Stimulated activated naive CD8-positive, alpha-beta T cell treated with anti-CD3 and anti-CD28 coated beads, Interleukin-15, amount 100 ng/mL, for 72 hours (primary cell): ENCODE results near the gene SMYD2.
A peak's percentile ranks its signal among the peaks of the same experiment; 100 is the strongest.

Source experiments
- ATAC-seq: fragments of 150-1000 bp; cut with Tn5 transposase; 2 replicates; pipeline ENCODE4 v1.10.0; 2021; ENCODE audit warnings: mild to moderate bottlenecking, moderate library complexity
- DNase-seq, 2 donors: peaks; one replicate each; pipeline ENCODE4 v3.0.0; 2021 to 2022
- H3K27ac Mint-ChIP-seq, 2 donors: one replicate each; pipeline ENCODE4 v1.8.0; 2022; ENCODE audit warnings: mild to moderate bottlenecking in 2 of 2, mixed read lengths in 2 of 2, moderate library complexity in 2 of 2
- H3K27me3 Mint-ChIP-seq: one replicate; pipeline ENCODE4 v1.8.0; 2022; ENCODE audit warnings: mixed read lengths
- H3K4me1 Mint-ChIP-seq: one replicate; pipeline ENCODE4 v1.8.0; 2022; ENCODE audit warnings: mild to moderate bottlenecking, mixed read lengths
- H3K4me3 Mint-ChIP-seq, 2 donors: one replicate each; pipeline ENCODE4 v1.8.0; 2022; ENCODE audit warnings: mild to moderate bottlenecking in 2 of 2, mixed read lengths in 2 of 2, moderate library complexity in 1 of 2
- H3K9me3 Mint-ChIP-seq, 2 donors: one replicate each; pipeline ENCODE4 v1.8.0; 2022; ENCODE audit warnings: mixed read lengths in 2 of 2

Gene SMYD2

DNA sequence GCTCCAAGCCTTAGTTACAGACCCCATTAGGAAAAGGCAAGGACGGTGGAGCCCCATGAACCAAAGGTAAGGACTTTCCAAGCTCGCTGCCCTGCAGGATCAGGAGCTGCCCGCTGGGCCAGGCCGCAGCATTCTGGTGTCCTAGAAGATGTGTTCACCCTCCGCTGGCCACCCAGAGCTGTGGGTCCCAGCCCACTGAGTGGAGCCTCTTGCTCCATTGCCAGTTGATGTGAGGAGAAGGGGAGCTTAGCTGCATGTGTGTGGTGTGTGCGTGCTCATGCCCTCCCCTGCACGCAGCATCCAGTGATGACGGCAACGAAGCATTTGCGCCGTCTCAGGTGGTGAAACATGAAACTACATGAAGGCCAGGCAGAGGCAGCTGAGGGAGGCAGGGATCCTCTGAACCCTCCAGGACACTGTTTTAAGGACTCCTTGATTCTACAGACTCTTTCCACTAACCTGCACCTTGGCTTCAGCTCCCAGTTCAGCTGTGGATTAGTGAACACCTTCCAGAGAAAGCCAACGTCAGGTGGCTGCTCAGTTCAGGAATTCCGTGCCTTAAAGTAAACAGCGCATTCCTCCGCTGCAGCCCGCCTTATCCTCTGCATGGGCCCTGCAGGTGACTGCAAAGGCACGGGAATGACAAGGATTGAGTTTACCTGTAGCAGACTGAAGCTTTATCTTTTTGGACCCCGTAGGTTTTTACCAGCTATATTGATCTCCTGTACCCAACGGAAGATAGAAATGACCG, 48.7 kb downstream of the SMYD2 start:
- no peak overlapping the region for H3K4me3 Mint-ChIP-seq
- no peaks in the 10 kb centered on the region for H3K4me1 Mint-ChIP-seq
- H3K27me3 Mint-ChIP-seq, result no peaks in the 10 kb centered on the region

DNA sequence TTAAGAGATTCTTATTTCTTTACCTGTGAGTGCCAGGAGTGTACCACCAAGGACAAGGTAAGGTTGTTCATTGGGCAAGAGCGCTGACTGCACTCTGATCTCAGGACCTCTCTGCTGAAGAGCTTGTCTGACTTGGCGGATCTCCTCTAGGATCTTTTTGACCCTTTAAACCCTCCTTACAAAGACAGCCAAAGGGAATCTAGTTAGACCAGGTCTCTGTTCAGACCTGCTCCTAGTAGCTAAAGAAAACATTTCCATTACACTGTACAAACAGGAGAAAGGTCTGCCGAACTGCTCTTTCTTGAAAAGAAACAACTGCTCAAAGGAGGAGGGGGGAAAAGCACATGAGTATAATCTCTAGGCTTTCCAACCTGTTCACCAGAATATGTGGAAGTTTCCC, 49.3 kb downstream of the SMYD2 start:
- Mint-ChIP-seq H3K27me3 (no peaks in the 10 kb centered on the region), H3K4me3 (no peak overlapping the region), H3K9me3 (no peaks in the 10 kb centered on the region), H3K4me1 (no peaks in the 10 kb centered on the region), H3K27ac (no peak overlapping the region)
- ATAC-seq, result no peak
- DNase-seq, result no peak

More for the DNA sequence above, 48.7 kb downstream of the SMYD2 start:
- peak; percentile 11 for ATAC-seq
- no peak for DNase-seq
- H3K27ac Mint-ChIP-seq, result no peak overlapping the region
- no peaks in the 10 kb centered on the region for H3K9me3 Mint-ChIP-seq

DNA sequence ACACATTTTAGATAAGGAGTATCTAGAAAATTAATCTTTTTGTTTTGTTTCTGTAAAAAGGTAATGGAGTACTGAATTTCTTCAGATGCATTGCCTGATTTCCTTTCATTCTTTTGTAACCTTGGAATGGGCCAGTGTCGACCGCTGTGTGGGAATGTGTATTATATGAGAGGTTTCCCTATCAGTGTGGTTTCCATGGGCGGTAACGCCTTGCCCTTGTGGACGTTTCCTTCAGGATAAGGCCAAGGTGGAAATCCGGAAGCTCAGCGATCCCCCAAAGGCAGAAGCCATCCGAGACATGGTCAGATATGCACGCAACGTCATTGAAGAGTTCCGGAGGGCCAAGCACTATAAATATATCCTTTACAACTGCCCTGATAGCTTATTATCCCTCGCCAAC, 49.8 kb downstream of the SMYD2 start:
- H3K4me3 Mint-ChIP-seq, result no peak overlapping the region
- no peaks in the 10 kb centered on the region for H3K9me3 Mint-ChIP-seq
- H3K4me1 Mint-ChIP-seq, result no peaks in the 10 kb centered on the region
- H3K27me3 Mint-ChIP-seq, result no peaks in the 10 kb centered on the region
- no peak for DNase-seq
- ATAC-seq, result no peak
- no peak overlapping the region for H3K27ac Mint-ChIP-seq

DNA sequence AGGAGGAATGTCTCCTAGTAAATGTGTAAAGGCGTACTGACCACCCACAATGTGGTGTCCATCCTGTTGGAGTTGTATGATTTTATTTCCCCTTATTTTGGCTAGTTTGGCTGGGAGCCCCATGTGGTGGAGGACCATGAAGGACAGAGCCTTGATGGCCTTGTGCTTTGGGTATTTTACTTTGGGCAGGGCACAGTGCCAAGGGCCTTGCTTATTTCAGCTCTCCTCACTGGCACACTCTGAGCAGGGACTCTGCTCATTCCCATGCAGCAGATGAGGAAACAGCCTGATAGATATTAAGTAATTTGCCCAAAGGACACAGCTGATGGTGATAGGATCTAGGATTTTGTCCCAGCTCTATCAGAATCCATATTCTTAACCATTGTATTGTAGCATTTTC, 50.2 kb downstream of the SMYD2 start:
- Mint-ChIP-seq H3K4me1 (no peaks in the 10 kb centered on the region), H3K27ac (no peak overlapping the region)
- DNase-seq, result no peak

DNA sequence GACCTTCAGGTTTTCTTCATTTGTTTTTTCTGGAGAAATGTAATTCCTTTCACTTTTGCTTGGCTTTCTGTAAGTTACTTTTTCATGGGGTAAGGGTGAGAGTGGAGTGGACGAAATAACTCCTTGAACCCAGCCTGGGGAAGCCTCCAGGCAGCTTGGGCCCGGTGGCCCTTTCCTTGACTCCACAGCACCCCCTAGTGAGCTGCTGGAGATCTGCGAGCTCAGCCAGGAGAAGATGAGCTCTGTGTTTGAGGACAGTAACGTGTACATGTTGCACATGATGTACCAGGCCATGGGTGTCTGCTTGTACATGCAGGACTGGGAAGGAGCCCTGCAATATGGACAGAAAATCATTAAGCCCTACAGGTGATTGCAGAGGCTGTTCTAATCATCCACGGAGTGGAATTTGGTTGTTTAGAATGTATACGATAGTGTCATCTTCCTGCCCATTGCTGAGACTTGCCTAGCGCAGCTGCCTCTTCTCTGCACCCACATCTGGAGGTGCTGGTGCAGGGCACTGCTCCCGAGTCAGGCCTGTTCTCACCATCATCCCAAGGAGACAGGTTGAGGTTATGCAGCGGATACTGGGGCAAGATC, 51.0 kb downstream of the SMYD2 start:
- H3K27ac Mint-ChIP-seq, result no peak overlapping the region

More for the DNA sequence above, 50.2 kb downstream of the SMYD2 start:
- no peak overlapping the region for H3K4me3 Mint-ChIP-seq
- no peaks in the 10 kb centered on the region for H3K9me3 Mint-ChIP-seq
- ATAC-seq, result no peak
- H3K27me3 Mint-ChIP-seq, result no peaks in the 10 kb centered on the region

DNA sequence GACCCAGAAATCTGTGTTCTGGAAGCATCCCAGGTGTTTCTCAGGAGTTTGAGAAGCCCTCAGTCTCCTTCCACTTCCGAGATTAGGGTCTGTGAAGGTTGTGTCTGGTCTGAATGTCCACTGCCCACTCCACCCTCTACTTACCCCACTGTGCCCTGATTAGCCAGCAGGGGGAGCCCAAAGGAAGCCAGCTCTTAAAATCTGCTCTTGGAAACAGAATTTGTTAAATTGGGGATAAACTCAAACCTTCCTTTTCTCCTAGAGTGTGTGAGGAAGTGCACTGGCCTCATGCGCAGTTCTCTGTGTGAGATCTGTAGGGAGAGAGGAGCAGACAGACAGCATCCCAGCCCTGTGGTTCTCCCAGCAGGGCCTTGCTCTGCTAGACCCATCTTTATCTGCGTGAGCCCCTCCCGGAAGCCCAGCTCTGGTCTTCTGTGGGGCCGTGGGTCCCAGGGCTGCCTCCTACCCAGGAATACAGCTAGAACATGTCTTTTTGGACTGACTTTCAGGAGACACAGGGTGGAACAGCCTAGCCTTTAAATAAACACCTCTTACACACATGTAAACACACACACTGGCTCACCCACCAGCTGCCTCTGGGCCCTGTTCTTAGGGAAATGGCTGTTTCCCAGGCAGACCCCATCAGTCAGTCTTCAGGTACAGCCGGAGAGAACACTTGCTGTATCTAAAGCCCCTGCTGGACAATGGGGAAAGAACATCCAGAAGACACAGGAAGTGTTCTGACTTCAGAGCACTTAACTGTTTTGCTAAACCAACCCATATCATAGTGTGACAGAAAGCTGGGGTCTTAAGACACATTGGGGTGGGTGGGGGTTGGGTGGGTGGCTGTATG, 52.2 kb downstream of the SMYD2 start:
- peak; percentile 38 for ATAC-seq
- Mint-ChIP-seq H3K4me1 (no peaks in the 10 kb centered on the region), H3K27me3 (no peaks in the 10 kb centered on the region), H3K4me3 (no peak overlapping the region), H3K27ac (peak overlapping the region in 1 of 2 donors; percentile 86), H3K9me3 (no peaks in the 10 kb centered on the region)
- DNase-seq, result peak; percentile 32 to 54

More for the DNA sequence above, 51.0 kb downstream of the SMYD2 start:
- no peak overlapping the region for H3K4me3 Mint-ChIP-seq
- DNase-seq (peak; percentile 54 to 57), ATAC-seq (peak; percentile 35)
- no peaks in the 10 kb centered on the region for H3K4me1 Mint-ChIP-seq
- no peaks in the 10 kb centered on the region for H3K27me3 Mint-ChIP-seq
- no peaks in the 10 kb centered on the region for H3K9me3 Mint-ChIP-seq

DNA sequence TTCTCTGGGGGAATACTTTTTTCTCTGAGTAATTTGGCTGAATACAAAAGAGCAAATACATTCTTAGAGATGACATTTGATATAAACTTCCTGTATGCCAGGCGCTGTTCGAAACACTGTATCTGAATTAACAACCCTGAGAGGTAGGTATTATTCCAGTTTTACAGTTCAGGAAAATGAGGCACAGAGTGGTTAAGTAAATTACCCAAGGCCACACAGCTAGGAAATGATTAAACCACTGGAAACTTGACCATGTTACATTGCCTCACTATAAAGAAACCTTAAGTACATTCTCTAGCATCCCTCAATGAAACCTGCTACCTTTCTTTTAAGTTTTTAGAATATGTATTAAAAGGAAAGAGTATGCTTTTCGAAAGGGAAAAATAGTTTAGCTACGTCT, 54.6 kb downstream of the SMYD2 start:
- no peak overlapping the region for H3K4me3 Mint-ChIP-seq
- no peak overlapping the region for H3K27ac Mint-ChIP-seq
- ATAC-seq (no peak), DNase-seq (no peak)
- no peaks in the 10 kb centered on the region for H3K27me3 Mint-ChIP-seq
- no peaks in the 10 kb centered on the region for H3K9me3 Mint-ChIP-seq
- no peaks in the 10 kb centered on the region for H3K4me1 Mint-ChIP-seq

DNA sequence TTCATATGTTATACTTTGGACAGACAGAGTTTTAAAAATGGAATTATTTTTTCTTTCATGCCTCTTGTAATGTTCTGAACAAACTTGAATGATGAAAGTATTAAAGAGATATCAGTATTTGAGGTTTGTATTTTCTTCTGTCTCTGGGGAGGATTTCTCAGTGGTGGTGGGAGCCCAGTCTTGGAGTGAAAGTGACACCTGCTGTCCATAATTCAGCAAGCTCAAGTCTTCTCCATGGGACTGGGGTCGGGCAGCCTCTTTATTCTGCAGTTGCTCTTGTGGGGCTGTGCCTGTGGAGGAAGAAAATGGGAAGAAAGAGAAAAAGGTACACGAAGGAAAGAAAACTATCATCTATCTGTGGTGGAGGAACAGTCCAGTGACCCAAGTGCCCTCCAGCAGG, 56.1 kb downstream of the SMYD2 start:
- no peak for ATAC-seq
- H3K4me3 Mint-ChIP-seq, result no peak overlapping the region
- H3K9me3 Mint-ChIP-seq, result no peaks in the 10 kb centered on the region
- no peaks in the 10 kb centered on the region for H3K27me3 Mint-ChIP-seq
- no peaks in the 10 kb centered on the region for H3K4me1 Mint-ChIP-seq
- H3K27ac Mint-ChIP-seq, result no peak overlapping the region
- DNase-seq, result no peak

DNA sequence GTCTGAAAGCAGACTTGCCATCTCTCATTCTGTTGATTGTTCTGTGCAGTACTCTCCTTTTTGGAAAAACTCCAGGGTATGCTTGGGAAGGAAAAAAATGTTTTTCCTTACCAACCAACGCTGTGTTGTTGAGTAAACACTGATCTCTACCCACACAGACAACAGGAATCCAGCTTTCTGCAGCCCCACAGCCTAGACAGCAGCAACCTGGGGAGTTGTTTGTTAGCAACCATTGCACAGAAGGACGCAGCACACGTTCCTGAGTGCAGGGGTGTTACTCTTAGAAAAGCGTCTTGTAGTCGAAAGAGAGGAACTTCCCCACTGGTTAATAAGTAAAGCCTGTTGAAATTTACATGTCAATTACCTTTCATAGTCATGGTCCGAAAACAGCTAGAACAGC, 56.6 kb downstream of the SMYD2 start:
- no peak for ATAC-seq
- Mint-ChIP-seq H3K27ac (peak overlapping the region in 1 of 2 donors; percentile 35), H3K9me3 (no peaks in the 10 kb centered on the region), H3K27me3 (no peaks in the 10 kb centered on the region), H3K4me3 (no peak overlapping the region), H3K4me1 (no peaks in the 10 kb centered on the region)
- no peak for DNase-seq

DNA sequence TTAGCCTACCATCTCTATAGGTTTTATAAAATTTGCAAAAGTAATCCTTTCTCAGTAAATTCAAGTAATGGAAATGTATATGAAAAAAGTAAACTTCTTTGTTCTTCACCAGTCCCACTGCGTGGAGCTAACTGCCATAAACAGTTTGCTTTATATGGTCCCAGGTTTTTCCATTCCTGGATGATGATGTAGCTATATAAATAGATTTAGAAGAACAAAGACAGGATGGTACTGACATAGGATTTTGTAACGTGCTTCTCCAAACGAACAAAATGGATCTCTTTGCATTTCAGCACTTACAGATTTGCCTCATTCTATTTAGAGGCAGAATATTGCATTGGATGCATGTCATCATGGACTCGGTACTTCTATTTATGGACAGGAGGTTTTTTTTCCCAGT, 57.3 kb downstream of the SMYD2 start:
- ATAC-seq (no peak), DNase-seq (no peak)
- no peak overlapping the region for H3K27ac Mint-ChIP-seq
- H3K4me3 Mint-ChIP-seq, result no peak overlapping the region
- H3K27me3 Mint-ChIP-seq, result no peaks in the 10 kb centered on the region
- H3K4me1 Mint-ChIP-seq, result no peaks in the 10 kb centered on the region
- H3K9me3 Mint-ChIP-seq, result peaks cover 0 to 4% of the 10 kb centered on the region in 2 donors

DNA sequence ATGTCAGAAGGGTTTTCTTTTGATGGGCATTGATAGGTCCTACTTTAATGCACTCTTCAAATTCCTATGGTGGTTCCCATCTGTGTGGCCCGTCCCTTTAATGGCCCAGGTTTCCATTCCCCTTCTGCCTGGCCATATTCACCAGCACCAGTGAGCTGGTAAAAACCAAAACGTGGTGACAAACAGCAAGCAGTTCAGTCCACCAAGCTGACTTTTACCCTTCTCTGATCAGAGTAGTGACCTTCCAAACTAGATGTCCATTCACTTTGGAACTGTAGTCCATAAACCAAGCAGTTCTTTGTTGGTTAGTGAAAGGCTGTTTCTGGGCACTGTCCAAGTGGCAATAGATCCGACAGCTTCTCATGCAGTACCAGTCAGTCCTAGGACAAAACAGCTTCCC, 60.5 kb downstream of the SMYD2 start:
- DNase-seq (no peak), ATAC-seq (no peak)
- no peaks in the 10 kb centered on the region for H3K27me3 Mint-ChIP-seq
- peaks cover 20% of the 10 kb centered on the region in 2 donors for H3K9me3 Mint-ChIP-seq
- no peak overlapping the region for H3K27ac Mint-ChIP-seq
- no peaks in the 10 kb centered on the region for H3K4me1 Mint-ChIP-seq
- no peak overlapping the region for H3K4me3 Mint-ChIP-seq

DNA sequence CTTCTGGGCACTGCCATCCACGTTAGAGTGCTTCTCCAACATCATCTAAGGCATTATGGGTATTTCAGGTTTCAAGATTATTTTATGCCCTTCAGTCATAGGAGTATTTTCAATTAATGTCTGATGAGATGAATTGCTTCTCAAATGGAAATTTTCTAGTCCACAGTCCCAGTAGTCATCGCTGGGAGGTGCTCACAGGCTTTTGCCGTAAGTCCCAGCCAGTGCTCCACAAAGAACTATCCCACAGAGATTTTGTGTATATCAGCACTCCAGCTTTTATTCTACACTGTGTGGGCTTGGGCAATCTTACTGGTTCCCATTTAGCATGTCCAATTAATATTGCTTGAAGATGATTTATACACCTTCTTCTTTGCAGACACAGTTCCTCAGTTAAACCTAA, 61.0 kb downstream of the SMYD2 start:
- no peak for ATAC-seq
- no peaks in the 10 kb centered on the region for H3K27me3 Mint-ChIP-seq
- DNase-seq, result no peak
- no peak overlapping the region for H3K27ac Mint-ChIP-seq
- H3K9me3 Mint-ChIP-seq, result peaks cover 20% of the 10 kb centered on the region in 2 donors
- no peaks in the 10 kb centered on the region for H3K4me1 Mint-ChIP-seq
- H3K4me3 Mint-ChIP-seq, result no peak overlapping the region

DNA sequence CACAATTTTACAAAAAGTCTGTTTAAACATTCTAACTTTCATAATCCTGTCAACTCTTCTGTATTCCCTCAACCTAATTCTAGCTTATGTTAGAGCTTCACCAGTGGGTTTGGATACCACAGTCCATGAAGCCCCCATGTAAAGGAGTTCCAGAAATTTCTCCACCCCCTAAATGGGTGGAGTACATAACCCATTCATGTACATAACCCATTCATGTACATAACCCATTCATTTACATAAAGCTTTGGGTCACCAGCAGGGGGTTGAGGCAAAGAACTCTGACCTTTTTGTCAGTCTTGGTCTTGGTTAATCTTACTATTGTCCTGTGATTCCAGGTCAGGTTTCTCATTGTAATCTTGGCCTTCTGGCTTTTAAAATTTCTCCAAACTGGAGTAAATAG, 61.6 kb downstream of the SMYD2 start:
- no peaks in the 10 kb centered on the region for H3K4me1 Mint-ChIP-seq
- ATAC-seq, result no peak

DNA sequence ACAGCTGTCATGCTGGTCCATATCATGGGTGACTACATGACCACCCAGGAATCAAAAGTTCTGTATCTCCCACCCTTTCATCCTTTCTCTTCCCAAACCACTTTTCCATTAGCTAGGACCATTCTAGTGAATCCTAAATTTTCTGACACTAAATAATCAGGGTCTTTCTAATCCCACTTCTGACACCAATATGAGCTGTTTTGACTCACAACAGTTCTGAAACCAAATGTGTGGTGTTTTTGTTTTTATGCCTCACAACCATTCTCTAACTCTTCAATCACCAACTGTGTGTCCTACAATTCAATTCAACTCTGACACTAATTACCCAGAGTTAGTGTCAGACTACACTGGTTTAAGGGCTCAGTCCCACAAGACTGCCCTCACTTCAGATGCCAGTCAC, 63.9 kb downstream of the SMYD2 start:
- no peak overlapping the region for H3K4me3 Mint-ChIP-seq
- no peaks in the 10 kb centered on the region for H3K4me1 Mint-ChIP-seq
- H3K27me3 Mint-ChIP-seq, result no peaks in the 10 kb centered on the region
- no peak for DNase-seq
- H3K27ac Mint-ChIP-seq, result peak overlapping the region in 1 of 2 donors; percentile 79
- no peak for ATAC-seq
- peaks cover 20% of the 10 kb centered on the region in 2 donors for H3K9me3 Mint-ChIP-seq

More for the DNA sequence above, 61.6 kb downstream of the SMYD2 start:
- Mint-ChIP-seq H3K9me3 (peaks cover 20% of the 10 kb centered on the region in 2 donors), H3K27me3 (no peaks in the 10 kb centered on the region), H3K27ac (no peak overlapping the region), H3K4me3 (no peak overlapping the region)
- no peak for DNase-seq

DNA sequence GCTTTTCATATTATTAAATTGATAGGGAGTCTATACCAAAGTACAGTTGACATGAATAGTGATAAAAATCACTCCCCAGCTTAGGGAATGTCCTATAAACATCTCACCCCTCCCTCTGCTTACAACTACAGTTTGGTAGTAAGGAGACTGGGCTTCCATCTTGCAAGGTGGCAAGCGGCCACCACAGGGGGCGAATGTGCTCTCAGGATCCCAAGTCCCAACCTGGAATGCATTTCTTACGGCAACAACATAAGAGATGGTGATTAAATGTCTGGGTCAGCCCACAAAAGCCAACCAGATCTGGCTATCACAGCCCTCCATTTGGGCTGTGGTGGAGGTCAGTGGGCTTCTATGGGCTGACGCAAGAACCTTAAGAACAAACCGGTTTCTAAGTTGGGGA, 68.0 kb downstream of the SMYD2 start:
- Mint-ChIP-seq H3K27ac (no peak overlapping the region), H3K9me3 (peaks cover 12 to 13% of the 10 kb centered on the region in 2 donors), H3K4me1 (no peaks in the 10 kb centered on the region), H3K4me3 (no peak overlapping the region), H3K27me3 (no peaks in the 10 kb centered on the region)
- no peak for ATAC-seq
- no peak for DNase-seq

DNA sequence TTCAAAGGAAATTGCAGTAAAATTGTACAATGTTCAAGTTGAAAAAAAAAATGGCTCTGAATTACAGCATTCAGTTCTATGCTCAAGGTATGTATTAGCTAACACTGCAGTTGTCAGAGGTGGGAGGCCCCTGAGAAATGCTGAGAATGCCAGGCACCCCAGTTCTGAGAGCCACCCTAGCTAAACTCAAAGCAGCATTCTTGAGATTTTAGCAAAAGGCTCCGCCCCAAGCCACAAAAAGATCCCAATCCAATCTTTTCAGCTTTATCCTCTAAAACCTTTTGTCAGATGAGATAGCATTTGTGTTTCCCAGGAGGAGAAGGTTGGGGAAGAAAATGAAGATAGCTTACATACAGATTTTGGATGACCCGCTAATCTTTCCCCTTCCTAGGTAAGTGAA, 68.8 kb downstream of the SMYD2 start:
- no peak for ATAC-seq
- Mint-ChIP-seq H3K4me3 (no peak overlapping the region), H3K9me3 (peaks cover 6 to 7% of the 10 kb centered on the region in 2 donors), H3K4me1 (no peaks in the 10 kb centered on the region), H3K27ac (no peak overlapping the region), H3K27me3 (no peaks in the 10 kb centered on the region)
- no peak for DNase-seq
